Loucy (cell line): Measurements from ENCODE around the gene ZNF774.

Experiments
- EZH2phosphoT487 ChIP-seq: fragments of 200-600 bp; IDR thresholded peaks from 2 replicates; pipeline ENCODE4 v1.6.1; 2018; ENCODE audit warnings: antibody characterized with exemption, mild to moderate bottlenecking, moderate library complexity, borderline replicate concordance
- TF ChIP-seq, protein P1 (sequence below): fragments of 200-600 bp; sonication (generic); conservative IDR thresholded peaks from 2 replicates; pipeline ENCODE4 v1.5.1; 2014; ENCODE audit warnings: mild to moderate bottlenecking, antibody characterized with exemption, low read length

DNA sequence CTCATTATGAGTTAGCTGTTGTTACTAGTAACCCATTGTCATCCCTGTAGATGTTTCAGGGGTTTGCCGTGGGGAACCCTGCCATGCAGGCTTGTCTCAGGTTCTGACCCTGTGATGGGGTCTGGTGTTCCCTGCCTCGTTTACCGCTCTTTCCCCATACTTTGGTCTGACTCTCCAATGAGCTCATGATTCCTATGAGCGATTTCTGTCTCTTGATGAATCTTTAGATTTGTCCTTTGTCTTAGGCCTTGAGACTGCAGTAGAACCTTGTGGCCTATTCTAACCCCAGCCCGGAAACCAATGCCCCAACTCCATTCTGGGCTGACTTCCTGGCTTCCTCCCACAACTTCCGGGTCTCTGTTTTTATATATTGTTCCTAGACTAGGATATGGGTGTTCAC lies 24.7 kb downstream of the ZNF774 start:
- TF ChIP-seq, protein P1, sequence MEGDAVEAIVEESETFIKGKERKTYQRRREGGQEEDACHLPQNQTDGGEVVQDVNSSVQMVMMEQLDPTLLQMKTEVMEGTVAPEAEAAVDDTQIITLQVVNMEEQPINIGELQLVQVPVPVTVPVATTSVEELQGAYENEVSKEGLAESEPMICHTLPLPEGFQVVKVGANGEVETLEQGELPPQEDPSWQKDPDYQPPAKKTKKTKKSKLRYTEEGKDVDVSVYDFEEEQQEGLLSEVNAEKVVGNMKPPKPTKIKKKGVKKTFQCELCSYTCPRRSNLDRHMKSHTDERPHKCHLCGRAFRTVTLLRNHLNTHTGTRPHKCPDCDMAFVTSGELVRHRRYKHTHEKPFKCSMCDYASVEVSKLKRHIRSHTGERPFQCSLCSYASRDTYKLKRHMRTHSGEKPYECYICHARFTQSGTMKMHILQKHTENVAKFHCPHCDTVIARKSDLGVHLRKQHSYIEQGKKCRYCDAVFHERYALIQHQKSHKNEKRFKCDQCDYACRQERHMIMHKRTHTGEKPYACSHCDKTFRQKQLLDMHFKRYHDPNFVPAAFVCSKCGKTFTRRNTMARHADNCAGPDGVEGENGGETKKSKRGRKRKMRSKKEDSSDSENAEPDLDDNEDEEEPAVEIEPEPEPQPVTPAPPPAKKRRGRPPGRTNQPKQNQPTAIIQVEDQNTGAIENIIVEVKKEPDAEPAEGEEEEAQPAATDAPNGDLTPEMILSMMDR, result no peak
- no peak for TF ChIP-seq EZH2phosphoT487
